ENCODE measurements around the gene ENO1. TPM values are rescaled to one million over a fixed set of nuclear protein-coding genes. Genes with fewer than 3 reads are reported as not detected.

The ENO1 gene
- total and polyA plus RNA-seq, 2 of the 8 experiments (the other 6 are each of a cell fraction or from before 2014, with no cell fraction given), result 1,763 to 2,117 TPM

GRCh38 chr1:8848663-8849386, 29.7 kb downstream of the ENO1 start (continued):
- TF ChIP-seq CTCF (IDR thresholded peaks at IDR 0.05; ENCODE audit: control extremely low read depth in 1 of 3, insufficient read depth in 1 of 3, low read depth in 1 of 3, low read length in 3 of 3), result peak; percentile 88 to 99 (median 98)
- 0 out of 2 replicates have a peak, but pooled peaks have one; percentile 8 for TF ChIP-seq CHD2 (IDR thresholded peaks at IDR 0.05; ENCODE audit: low read length)
- 0 out of 2 replicates have a peak, but pooled peaks have one; percentile 46 for TF ChIP-seq CREB1 (IDR thresholded peaks at IDR 0.05)
- no peak for TF ChIP-seq BCL11A (IDR thresholded peaks at IDR 0.05; ENCODE audit: low read depth in 2 of 2, low read length in 2 of 2)
- TF ChIP-seq ASH2L (IDR thresholded peaks at IDR 0.05; ENCODE audit: low read length), result no peak
- TF ChIP-seq BRCA1 (IDR thresholded peaks at IDR 0.05; ENCODE audit: low read depth, low read length), result no peak

Data from H1 (cell line).